ENCODE data around the gene BARX2.

Gene BARX2

DNA sequence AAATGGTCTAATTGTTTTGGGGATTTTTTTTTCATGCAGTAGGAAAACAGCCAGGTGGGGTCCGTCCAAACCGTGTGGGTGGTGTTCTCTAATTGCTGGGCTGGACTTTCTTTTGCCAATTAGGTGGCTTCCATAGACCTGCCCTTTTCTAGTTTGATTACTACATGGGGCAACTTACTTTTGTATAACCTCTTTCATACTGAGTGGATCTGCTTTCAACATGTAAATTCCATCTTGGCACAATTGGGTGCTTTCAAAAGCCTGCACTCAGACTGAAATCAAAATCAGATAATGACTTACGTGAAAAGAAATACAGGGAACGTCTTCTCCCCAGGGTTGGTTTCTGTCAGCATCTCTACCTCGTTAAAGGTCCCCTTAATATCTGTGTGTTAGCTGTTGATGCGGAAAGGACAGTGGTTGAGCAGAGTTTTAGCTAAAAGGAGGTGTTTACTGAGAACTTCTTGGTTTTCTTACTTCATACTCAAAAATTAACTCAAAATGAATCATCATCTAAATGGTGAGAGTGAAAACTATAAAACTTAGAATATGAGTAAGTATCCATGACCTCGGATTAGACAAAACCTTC is 72.1 kb downstream of the BARX2 start:
- Histone ChIP-seq H3K4me1 (ENCODE audit: control insufficient read depth, insufficient read depth, low read length) (no peaks in the 10 kb centered on the region), H3K9me3 (ENCODE audit: control insufficient read depth, insufficient read depth, low read depth, low read length) (no peaks in the 10 kb centered on the region), H3K36me3 (ENCODE audit: control insufficient read depth in 2 of 2, insufficient read depth in 1 of 2, low read length in 2 of 2) (no peaks in the 10 kb centered on the region), H3K4me3 (ENCODE audit: low read depth, low read length) (no peak overlapping the region), H3K27ac (ENCODE audit: extremely low read depth, low read depth, low read length) (no peak overlapping the region)
- CTCF ChIA-PET: no interaction called here
- POLR2A ChIA-PET: no interaction called here
- TF ChIP-seq YY1 (tag by site-specific recombination; IDR thresholded peaks at IDR 0.05): no peak
- no peak for TF ChIP-seq ZNF112 (tag by site-specific recombination; IDR thresholded peaks at IDR 0.05)
- TF ChIP-seq, protein P1, sequence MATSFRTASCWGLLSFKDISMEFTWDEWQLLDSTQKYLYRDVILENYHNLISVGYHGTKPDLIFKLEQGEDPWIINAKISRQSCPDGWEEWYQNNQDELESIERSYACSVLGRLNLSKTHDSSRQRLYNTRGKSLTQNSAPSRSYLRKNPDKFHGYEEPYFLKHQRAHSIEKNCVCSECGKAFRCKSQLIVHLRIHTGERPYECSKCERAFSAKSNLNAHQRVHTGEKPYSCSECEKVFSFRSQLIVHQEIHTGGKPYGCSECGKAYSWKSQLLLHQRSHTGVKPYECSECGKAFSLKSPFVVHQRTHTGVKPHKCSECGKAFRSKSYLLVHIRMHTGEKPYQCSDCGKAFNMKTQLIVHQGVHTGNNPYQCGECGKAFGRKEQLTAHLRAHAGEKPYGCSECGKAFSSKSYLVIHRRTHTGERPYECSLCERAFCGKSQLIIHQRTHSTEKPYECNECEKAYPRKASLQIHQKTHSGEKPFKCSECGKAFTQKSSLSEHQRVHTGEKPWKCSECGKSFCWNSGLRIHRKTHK (tag by site-specific recombination; IDR thresholded peaks at IDR 0.05): no peak
- no peak for TF ChIP-seq ZNF544 (tag by site-specific recombination; IDR thresholded peaks at IDR 0.05)
- no peak for TF ChIP-seq KLF7 (tag by site-specific recombination; IDR thresholded peaks at IDR 0.05; ENCODE audit: borderline replicate concordance)
- no peak for TF ChIP-seq ZNF791 (tag by site-specific recombination; IDR thresholded peaks at IDR 0.05)
- TF ChIP-seq, protein P2, sequence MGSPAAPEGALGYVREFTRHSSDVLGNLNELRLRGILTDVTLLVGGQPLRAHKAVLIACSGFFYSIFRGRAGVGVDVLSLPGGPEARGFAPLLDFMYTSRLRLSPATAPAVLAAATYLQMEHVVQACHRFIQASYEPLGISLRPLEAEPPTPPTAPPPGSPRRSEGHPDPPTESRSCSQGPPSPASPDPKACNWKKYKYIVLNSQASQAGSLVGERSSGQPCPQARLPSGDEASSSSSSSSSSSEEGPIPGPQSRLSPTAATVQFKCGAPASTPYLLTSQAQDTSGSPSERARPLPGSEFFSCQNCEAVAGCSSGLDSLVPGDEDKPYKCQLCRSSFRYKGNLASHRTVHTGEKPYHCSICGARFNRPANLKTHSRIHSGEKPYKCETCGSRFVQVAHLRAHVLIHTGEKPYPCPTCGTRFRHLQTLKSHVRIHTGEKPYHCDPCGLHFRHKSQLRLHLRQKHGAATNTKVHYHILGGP (tag by site-specific recombination; IDR thresholded peaks at IDR 0.05): no peak
- TF ChIP-seq SP3 (tag by site-specific recombination; IDR thresholded peaks at IDR 0.05): no peak
- TF ChIP-seq GLIS2 (tag by site-specific recombination; IDR thresholded peaks at IDR 0.05): no peak
- TF ChIP-seq, protein P3, sequence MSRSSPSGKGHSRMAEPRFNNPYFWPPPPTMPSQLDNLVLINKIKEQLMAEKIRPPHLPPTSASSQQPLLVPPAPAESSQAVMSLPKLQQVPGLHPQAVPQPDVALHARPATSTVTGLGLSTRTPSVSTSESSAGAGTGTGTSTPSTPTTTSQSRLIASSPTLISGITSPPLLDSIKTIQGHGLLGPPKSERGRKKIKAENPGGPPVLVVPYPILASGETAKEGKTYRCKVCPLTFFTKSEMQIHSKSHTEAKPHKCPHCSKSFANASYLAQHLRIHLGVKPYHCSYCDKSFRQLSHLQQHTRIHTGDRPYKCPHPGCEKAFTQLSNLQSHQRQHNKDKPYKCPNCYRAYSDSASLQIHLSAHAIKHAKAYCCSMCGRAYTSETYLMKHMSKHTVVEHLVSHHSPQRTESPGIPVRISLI (tag by site-specific recombination; IDR thresholded peaks at IDR 0.05): no peak
- TF ChIP-seq ZNF510 (tag by site-specific recombination; IDR thresholded peaks at IDR 0.05; ENCODE audit: insufficient replicate concordance): no peak
- TF ChIP-seq, protein P4, sequence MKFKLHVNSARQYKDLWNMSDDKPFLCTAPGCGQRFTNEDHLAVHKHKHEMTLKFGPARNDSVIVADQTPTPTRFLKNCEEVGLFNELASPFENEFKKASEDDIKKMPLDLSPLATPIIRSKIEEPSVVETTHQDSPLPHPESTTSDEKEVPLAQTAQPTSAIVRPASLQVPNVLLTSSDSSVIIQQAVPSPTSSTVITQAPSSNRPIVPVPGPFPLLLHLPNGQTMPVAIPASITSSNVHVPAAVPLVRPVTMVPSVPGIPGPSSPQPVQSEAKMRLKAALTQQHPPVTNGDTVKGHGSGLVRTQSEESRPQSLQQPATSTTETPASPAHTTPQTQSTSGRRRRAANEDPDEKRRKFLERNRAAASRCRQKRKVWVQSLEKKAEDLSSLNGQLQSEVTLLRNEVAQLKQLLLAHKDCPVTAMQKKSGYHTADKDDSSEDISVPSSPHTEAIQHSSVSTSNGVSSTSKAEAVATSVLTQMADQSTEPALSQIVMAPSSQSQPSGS (tag by site-specific recombination; IDR thresholded peaks at IDR 0.05; ENCODE audit: low read depth): no peak
- no peak for TF ChIP-seq ZNF423 (tag by site-specific recombination; IDR thresholded peaks at IDR 0.05)

DNA sequence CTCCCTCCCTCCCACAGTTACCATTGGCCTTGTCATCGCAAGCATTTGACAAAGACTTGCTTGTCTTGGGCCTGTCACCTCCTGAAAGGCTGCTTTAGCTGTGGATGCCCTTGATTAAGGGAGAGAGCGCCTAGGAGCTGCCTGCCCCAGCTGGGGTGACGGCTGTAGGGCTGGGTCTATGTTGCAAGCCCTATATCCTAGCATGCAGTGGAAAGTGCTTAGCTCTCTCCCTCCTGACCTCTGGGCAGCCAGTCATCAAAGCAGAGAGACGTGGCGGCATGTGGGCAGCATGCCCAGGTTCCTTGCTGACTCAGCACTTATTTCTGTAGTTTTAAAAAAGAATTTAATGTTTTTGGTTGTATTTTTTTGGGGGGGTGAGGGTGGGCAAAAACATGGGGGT is 75.9 kb downstream of the BARX2 start:
- TF ChIP-seq ZNF707 (tag by site-specific recombination; IDR thresholded peaks at IDR 0.05) (no peak), ZNF677 (tag by site-specific recombination; IDR thresholded peaks at IDR 0.05) (no peak), MZF1 (tag by site-specific recombination; IDR thresholded peaks at IDR 0.05; ENCODE audit: borderline replicate concordance) (no peak), YY1 (tag by site-specific recombination; IDR thresholded peaks at IDR 0.05) (no peak), ZNF292 (tag by site-specific recombination; IDR thresholded peaks at IDR 0.05; ENCODE audit: borderline replicate concordance, low read depth) (no peak)
- TF ChIP-seq, protein P5, sequence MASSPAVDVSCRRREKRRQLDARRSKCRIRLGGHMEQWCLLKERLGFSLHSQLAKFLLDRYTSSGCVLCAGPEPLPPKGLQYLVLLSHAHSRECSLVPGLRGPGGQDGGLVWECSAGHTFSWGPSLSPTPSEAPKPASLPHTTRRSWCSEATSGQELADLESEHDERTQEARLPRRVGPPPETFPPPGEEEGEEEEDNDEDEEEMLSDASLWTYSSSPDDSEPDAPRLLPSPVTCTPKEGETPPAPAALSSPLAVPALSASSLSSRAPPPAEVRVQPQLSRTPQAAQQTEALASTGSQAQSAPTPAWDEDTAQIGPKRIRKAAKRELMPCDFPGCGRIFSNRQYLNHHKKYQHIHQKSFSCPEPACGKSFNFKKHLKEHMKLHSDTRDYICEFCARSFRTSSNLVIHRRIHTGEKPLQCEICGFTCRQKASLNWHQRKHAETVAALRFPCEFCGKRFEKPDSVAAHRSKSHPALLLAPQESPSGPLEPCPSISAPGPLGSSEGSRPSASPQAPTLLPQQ (tag by site-specific recombination; IDR thresholded peaks at IDR 0.05): no peak
- TF ChIP-seq, protein P6, sequence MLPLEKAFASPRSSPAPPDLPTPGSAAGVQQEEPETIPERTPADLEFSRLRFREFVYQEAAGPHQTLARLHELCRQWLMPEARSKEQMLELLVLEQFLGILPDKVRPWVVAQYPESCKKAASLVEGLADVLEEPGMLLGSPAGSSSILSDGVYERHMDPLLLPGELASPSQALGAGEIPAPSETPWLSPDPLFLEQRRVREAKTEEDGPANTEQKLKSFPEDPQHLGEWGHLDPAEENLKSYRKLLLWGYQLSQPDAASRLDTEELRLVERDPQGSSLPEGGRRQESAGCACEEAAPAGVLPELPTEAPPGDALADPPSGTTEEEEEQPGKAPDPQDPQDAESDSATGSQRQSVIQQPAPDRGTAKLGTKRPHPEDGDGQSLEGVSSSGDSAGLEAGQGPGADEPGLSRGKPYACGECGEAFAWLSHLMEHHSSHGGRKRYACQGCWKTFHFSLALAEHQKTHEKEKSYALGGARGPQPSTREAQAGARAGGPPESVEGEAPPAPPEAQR (tag by site-specific recombination; IDR thresholded peaks at IDR 0.05): no peak
- ChIA-PET POLR2A (no interaction called here), CTCF (interaction anchor here (0.9 kb wide), 1 partner anchor 52 kb away, joined by 3 read pairs; no protein-coding TSS in a partner anchor)
- Histone ChIP-seq H3K4me3 (ENCODE audit: low read depth, low read length) (no peak overlapping the region), H3K36me3 (ENCODE audit: control insufficient read depth in 2 of 2, insufficient read depth in 1 of 2, low read length in 2 of 2) (no peaks in the 10 kb centered on the region), H3K9me3 (ENCODE audit: control insufficient read depth, insufficient read depth, low read depth, low read length) (no peaks in the 10 kb centered on the region), H3K4me1 (ENCODE audit: control insufficient read depth, insufficient read depth, low read length) (no peaks in the 10 kb centered on the region), H3K27ac (ENCODE audit: extremely low read depth, low read depth, low read length) (no peak overlapping the region)

Data from HEK293 (cell line).